Lower lobe of right lung (tissue), 2 donors: Measurements from ENCODE around the gene AKT1S1. TPM values are rescaled to one million over a fixed set of nuclear protein-coding genes. Genes with fewer than 3 reads are reported as not detected.

Experiments used
- ATAC-seq, 2 donors: fragments of 200-7000 bp; cut with Tn5 transposase; one replicate each; pipeline ENCODE4 v1.9.1; 2020 to 2022; ENCODE audit warnings: mild to moderate bottlenecking in 2 of 2, moderate library complexity in 2 of 2
- DNase-seq: peaks from one replicate; pipeline ENCODE4 v3.0.0-alpha.2; 2020
- H3K27ac ChIP-seq: fragments of 200-600 bp; one replicate; pipeline ENCODE4 v1.8.0; 2022
- H3K27me3 ChIP-seq: fragments of 200-600 bp; one replicate; pipeline ENCODE4 v1.8.0; 2022; ENCODE audit warnings: low read depth
- H3K36me3 ChIP-seq: fragments of 200-600 bp; one replicate; pipeline ENCODE4 v1.8.0; 2022; ENCODE audit warnings: mild to moderate bottlenecking
- H3K4me1 ChIP-seq: fragments of 200-600 bp; one replicate; pipeline ENCODE4 v1.8.0; 2022
- H3K4me3 ChIP-seq: fragments of 200-600 bp; one replicate; pipeline ENCODE4 v1.8.0; 2022; ENCODE audit warnings: mild to moderate bottlenecking
- H3K9me3 ChIP-seq: fragments of 200-600 bp; one replicate; pipeline ENCODE4 v1.8.0; 2022
- intact Hi-C: fragments of 100-400 bp; cut with DNase I; formaldehyde crosslinking; loops from one replicate; pipeline ENCODE4 v1.11.0; 2022
- total RNA-seq: library from RNA; stranded (reverse); fragmentation: NEBNext Ultra II Directional; extraction: Animal tissue kit (Norgen Biotek cat#: 25700); gene quantifications from one replicate; pipeline ENCODE4 v1.2.1, GENCODE V29; 2021
- TF ChIP-seq, protein P1 (sequence below): fragments of 200-600 bp; IDR thresholded peaks from one replicate; pipeline ENCODE4 v1.8.0; 2022; ENCODE audit warnings: antibody characterized with exemption, mild to moderate bottlenecking
- donor health status: DM: no; HTN: yes; CAD: no; lungs with severe emphysema.

The AKT1S1 gene
- total RNA-seq, 1 donor from 2014 or later, result 29.7 TPM

DNA sequence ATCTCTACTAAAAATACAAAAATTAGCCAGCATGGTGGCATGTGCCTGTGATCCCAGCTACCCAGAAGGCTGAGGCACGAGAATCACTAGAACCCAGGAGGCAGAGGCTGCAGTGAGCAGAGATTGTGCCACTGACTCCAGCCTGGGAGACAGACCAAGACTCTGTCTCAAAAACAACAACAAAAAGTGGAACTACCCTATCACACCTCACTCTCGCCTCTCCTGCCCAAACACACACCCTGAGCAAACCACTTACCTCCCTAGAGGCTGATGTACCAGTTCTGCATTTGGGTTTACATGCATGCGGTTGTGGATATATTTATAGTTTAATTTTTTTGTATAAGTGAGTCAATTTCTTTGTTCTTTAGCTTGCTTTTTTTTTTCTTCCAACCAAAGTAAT, 33.9 kb downstream of the AKT1S1 start:
- H3K4me1 ChIP-seq, result no peaks in the 10 kb centered on the region
- intact Hi-C loops, result no loop called here
- ATAC-seq, result no peak
- H3K27me3 ChIP-seq, result no peaks in the 10 kb centered on the region
- no peak for DNase-seq
- no peaks in the 10 kb centered on the region for H3K9me3 ChIP-seq
- TF ChIP-seq, protein P1, sequence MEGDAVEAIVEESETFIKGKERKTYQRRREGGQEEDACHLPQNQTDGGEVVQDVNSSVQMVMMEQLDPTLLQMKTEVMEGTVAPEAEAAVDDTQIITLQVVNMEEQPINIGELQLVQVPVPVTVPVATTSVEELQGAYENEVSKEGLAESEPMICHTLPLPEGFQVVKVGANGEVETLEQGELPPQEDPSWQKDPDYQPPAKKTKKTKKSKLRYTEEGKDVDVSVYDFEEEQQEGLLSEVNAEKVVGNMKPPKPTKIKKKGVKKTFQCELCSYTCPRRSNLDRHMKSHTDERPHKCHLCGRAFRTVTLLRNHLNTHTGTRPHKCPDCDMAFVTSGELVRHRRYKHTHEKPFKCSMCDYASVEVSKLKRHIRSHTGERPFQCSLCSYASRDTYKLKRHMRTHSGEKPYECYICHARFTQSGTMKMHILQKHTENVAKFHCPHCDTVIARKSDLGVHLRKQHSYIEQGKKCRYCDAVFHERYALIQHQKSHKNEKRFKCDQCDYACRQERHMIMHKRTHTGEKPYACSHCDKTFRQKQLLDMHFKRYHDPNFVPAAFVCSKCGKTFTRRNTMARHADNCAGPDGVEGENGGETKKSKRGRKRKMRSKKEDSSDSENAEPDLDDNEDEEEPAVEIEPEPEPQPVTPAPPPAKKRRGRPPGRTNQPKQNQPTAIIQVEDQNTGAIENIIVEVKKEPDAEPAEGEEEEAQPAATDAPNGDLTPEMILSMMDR, result no peak
- H3K4me3 ChIP-seq, result no peak overlapping the region
- H3K36me3 ChIP-seq, result peaks cover 23% of the 10 kb centered on the region
- H3K27ac ChIP-seq, result no peak overlapping the region

DNA sequence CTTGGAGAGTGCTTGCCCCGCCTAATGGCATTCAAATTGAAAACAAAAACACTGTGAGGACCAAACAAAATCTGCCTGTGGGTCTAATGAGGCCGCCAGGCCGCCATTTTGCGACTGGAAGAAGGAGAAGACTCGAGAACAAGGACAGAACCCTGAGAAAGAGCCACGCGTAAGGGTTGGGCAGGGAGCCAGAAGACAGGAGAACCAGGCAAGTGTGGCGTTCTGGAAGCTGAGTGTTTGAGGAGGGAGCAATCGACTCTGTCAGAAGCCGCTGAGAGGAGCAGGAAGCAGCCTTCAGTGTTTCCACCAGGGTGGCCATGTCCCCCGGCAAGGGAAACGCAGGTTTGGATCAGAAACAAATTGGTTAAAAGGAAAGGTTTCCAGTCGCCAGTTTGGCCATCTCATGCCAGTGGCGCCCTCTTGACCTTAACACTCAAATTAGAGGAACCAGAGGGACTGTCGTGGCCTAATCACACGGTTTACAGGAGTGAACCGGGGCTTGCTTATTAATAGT, 36.4 kb downstream of the AKT1S1 start:
- Histone ChIP-seq H3K4me3 (no peak overlapping the region), H3K4me1 (no peaks in the 10 kb centered on the region), H3K27ac (no peak overlapping the region), H3K9me3 (no peaks in the 10 kb centered on the region), H3K36me3 (peaks cover 48% of the 10 kb centered on the region), H3K27me3 (no peaks in the 10 kb centered on the region)
- TF ChIP-seq, protein P1, result no peak
- ATAC-seq (no peak), DNase-seq (no peak)
- intact Hi-C loops, result no loop called here

DNA sequence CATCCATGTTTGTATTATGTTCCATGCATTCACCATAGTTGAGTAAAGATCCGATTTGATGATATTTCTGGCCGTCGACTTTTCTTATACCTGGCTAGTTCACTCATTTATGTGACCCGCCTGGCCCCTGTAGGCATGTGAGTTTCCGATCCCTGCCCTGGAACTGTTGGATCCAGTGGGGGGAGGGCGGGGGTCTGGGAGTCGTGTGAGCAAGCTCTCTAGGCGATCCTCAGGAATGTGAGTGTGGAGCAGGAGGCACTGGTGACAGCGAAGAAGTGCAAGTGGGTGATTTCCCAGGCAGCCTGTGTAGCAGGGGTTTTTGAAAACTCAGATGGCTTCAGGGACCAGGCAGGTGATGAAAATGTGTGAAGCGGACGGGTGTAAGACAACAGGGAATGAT, 36.8 kb downstream of the AKT1S1 start:
- intact Hi-C loops, result no loop called here
- ATAC-seq (no peak), DNase-seq (no peak)
- no peaks in the 10 kb centered on the region for H3K27me3 ChIP-seq
- no peaks in the 10 kb centered on the region for H3K9me3 ChIP-seq
- TF ChIP-seq, protein P1, result no peak
- H3K36me3 ChIP-seq, result peaks cover 53% of the 10 kb centered on the region
- no peaks in the 10 kb centered on the region for H3K4me1 ChIP-seq
- H3K27ac ChIP-seq, result no peak overlapping the region
- no peak overlapping the region for H3K4me3 ChIP-seq

DNA sequence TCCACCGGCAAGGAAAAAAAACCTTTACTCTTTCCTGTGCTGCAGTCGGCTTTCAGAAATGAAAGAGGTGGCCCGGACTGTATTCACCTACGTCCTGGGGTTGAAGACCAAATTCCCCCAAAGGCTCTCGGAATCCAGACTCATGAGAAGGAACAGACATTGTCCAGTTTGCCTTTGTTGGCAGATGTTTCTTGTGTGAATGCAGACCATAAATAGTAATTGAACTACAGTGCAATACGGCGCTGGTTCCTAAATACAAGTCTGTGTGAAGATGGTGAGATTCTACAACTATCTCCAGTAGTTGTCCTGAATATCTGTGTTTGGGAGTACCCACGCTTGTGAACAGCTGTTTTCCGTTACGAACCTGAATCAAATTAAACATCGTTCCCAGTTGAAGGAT, 37.4 kb downstream of the AKT1S1 start:
- peaks cover 59% of the 10 kb centered on the region for H3K36me3 ChIP-seq
- intact Hi-C loops, result no loop called here
- H3K4me3 ChIP-seq, result no peak overlapping the region
- DNase-seq (no peak), ATAC-seq (no peak)
- no peaks in the 10 kb centered on the region for H3K4me1 ChIP-seq
- no peaks in the 10 kb centered on the region for H3K9me3 ChIP-seq
- no peaks in the 10 kb centered on the region for H3K27me3 ChIP-seq
- TF ChIP-seq, protein P1, result no peak
- H3K27ac ChIP-seq, result no peak overlapping the region

DNA sequence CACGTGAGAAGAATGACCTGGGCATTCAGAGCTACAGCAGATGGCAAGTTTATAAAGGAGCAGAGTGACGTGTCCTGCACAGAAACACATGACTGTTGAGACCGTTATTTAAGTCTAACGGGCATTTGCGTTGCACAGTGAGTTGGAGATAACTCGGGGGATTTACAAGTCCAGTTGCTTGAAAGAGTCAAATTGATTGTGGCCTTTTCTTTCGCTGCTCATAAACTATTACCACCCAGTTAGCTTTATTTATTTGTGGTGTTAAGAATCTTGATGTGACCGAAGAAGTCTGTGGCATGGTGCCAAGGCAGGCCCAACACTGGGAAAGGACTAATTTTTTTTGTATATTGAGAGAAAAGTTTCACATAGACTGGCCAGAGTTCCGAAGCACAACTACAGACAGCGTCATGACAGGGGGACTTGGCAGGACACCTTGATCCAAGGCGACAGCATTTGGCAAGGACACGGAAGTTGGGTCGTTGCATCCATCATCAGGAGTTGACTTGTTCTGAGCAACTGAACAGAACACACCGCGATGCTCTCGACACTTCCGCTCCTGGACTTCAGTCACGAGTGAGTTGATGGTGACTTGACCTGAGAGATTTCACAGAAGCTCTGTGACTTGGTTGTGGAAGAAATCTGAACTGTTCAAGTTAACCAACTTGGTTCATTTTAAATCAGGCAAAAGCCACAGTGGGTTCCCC, 38.1 kb downstream of the AKT1S1 start:
- H3K27me3 ChIP-seq, result no peaks in the 10 kb centered on the region
- peaks cover 66% of the 10 kb centered on the region for H3K36me3 ChIP-seq
- ATAC-seq (no peak), DNase-seq (no peak)
- no peaks in the 10 kb centered on the region for H3K9me3 ChIP-seq
- H3K4me3 ChIP-seq, result no peak overlapping the region
- H3K4me1 ChIP-seq, result no peaks in the 10 kb centered on the region
- intact Hi-C loops, result no loop called here
- TF ChIP-seq, protein P1, result no peak
- H3K27ac ChIP-seq, result no peak overlapping the region
